Esophagus squamous epithelium (tissue), 5 donors: ENCODE measurements around the gene SUMO3. TPM values are rescaled to one million over a fixed set of nuclear protein-coding genes. Genes with fewer than 3 reads are reported as not detected.
A peak's percentile ranks its signal among the peaks of the same experiment; 100 is the strongest.

Source experiments
- DNase-seq: peaks from one replicate; lab custom pipeline; 2025; lab: John Stamatoyannopoulos, UW
- H3K27ac ChIP-seq, 4 donors: fragments of 200-600 bp; sonication (generic); one replicate each; pipeline ENCODE4 v1.5.1; 2016 to 2019; ENCODE audit warnings: mild to moderate bottlenecking in 1 of 4
- H3K27me3 ChIP-seq, 4 donors: fragments of 200-600 bp; sonication (generic); 1 replicate in 3 of 4; 2 replicates in 1 of 4; pipeline versions ENCODE4 v1.5.1 to v1.6.0; 2017 to 2021; ENCODE audit warnings: antibody characterized with exemption in 1 of 4
- H3K36me3 ChIP-seq, 3 donors: fragments of 200-600 bp; sonication (generic); one replicate each; pipeline ENCODE4 v1.5.1; 2016 to 2019
- H3K4me1 ChIP-seq, 3 donors: fragments of 200-600 bp; sonication (generic); one replicate each; pipeline ENCODE4 v1.5.1; 2017 to 2019
- H3K4me3 ChIP-seq, 4 donors: fragments of 200-600 bp; sonication (generic); 1 replicate in 3 of 4; 2 replicates in 1 of 4; pipeline ENCODE4 v1.5.1; 2016 to 2019; ENCODE audit warnings: mild to moderate bottlenecking in 2 of 4, moderate library complexity in 1 of 4
- H3K9me3 ChIP-seq, 3 donors: fragments of 200-600 bp; sonication (generic); one replicate each; pipeline ENCODE4 v1.5.1; 2016 to 2019
- CTCF ChIP-seq, 6 experiments: fragments of 450-650 bp in 4 of 6; fragments of 200-600 bp in 2 of 6; sonication (generic) in 2 of 6; IDR thresholded peaks; one replicate each; pipeline ENCODE4 v1.5.1; 2016 to 2019; ENCODE audit warnings: antibody characterized with exemption in 6 of 6, mild to moderate bottlenecking in 4 of 6, moderate library complexity in 4 of 6
- POLR2A ChIP-seq, 4 donors: fragments of 450-650 bp; IDR thresholded peaks; one replicate each; pipeline ENCODE4 v1.6.1; 2017; ENCODE audit warnings: antibody characterized with exemption in 4 of 4, mild to moderate bottlenecking in 4 of 4, moderate library complexity in 3 of 4
- WGBS, 2 donors: methylation state at CpG; one replicate each; pipeline ENCODE4 v1.1.5; 2018; 5-methylcytosine and 5-hydroxymethylcytosine counted together
- intact Hi-C: fragments of 100-400 bp; cut with DNase I; formaldehyde crosslinking; loops from one replicate; pipeline ENCODE4 v1.15.0; 2022
- total RNA-seq, 4 donors: library from RNA; depleted of rRNA; stranded (reverse); fragments of >200 nt; gene quantifications; one replicate each; pipeline ENCODE4 v1.1.0, GENCODE V29; 2016
- donor health status: DM: yes; HTN: yes; CAD: no.

Gene SUMO3
- total RNA-seq, 4 donors from 2014 or later: 22.9 to 55.0 (median 46.5) TPM

DNA sequence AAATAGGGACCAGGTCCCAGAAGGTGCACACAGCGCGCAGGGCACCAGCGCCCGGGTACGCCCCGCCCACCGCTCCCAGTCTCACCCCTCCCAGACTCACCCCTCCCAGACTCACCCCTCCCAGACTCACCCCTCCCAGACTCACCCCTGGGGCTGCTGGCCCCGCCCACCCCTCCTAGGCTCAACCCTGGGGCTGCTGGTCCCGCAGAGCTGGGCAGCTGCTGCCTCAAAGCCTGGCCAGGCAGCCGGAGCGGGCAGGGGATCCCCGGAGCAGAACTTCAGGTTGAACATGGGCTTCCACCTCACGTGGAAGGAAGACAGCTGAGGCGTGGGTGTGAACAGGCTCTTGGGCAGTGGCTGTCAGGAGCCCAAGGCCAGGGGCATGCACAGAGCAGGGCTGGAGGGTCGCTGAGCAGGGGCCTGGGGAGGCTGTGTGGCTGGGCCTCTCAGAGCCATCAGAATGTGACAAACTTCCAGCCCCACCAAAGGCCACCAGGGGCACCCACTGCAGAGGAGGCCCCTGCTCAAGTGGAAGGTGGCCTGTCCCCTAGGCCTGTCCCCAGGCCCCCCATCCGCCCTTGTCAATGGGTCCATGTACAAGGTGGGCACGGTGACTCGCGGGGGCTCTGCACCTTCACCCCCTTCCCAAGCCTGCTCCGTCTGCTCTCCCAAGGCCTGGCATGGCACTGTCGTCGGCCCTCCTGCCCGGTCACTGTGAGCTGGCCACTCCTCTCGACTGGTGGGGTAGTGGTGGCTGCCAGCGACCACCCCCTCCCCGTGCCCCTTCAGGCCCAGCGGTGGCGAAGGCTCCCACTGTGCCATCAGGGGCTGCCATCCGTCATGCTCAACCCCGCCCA, 20.4 kb upstream of the SUMO3 start:
- Histone ChIP-seq H3K9me3 (no peaks in the 10 kb centered on the region), H3K36me3 (no peaks in the 10 kb centered on the region), H3K27me3 (peaks cover 0 to 37% (median 0%) of the 10 kb centered on the region in 4 donors), H3K4me1 (peaks cover 0 to 19% (median 6%) of the 10 kb centered on the region in 3 donors), H3K27ac (no peak overlapping the region), H3K4me3 (no peak overlapping the region)
- 78 to 95% methylated on average over 4 to 11 of the region's 30 CpGs for WGBS, 2 donors
- TF ChIP-seq CTCF (IDR thresholded peaks at IDR 0.05) (no peak), POLR2A (IDR thresholded peaks at IDR 0.05) (no peak)
- intact Hi-C loops: no loop called here
- DNase-seq: no peak

DNA sequence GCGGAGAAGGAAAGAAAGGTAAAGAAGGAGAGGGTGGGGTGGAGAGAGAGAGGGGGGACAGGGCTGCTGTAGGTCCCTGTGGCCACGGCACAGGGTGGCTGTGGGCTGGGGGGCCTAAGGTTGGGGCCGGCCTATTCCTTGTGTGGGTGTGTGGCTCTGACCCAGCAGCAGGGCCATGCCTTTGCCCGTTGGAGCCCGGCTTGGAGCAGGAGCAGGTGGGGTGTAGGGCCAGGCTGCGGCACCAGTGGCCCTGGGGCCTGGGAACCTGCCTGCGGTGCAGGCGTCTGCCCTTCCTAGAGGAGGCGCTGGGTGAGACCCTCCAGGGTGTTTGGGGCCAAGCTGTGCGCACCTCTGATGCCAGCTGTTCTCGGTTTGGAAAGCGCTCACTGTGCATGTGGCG, 19.7 kb upstream of the SUMO3 start:
- Histone ChIP-seq H3K4me1 (peaks cover 0 to 19% (median 6%) of the 10 kb centered on the region in 3 donors), H3K9me3 (no peaks in the 10 kb centered on the region), H3K4me3 (no peak overlapping the region), H3K36me3 (no peaks in the 10 kb centered on the region), H3K27me3 (peaks cover 0 to 30% (median 0%) of the 10 kb centered on the region in 4 donors), H3K27ac (no peak overlapping the region)
- WGBS, 2 donors: 78 to 91% methylated on average over 4 to 5 of the region's 13 CpGs
- no peak for TF ChIP-seq POLR2A (IDR thresholded peaks at IDR 0.05)
- TF ChIP-seq CTCF (IDR thresholded peaks at IDR 0.05): no peak
- DNase-seq: no peak
- intact Hi-C loops: no loop called here

- 44 to 87% methylated on average over 4 to 12 of the region's 37 CpGs for WGBS, 2 donors
- intact Hi-C loops: no loop called here
- no peak for DNase-seq
Observed at GRCh38 chr21:44836666-44837471, 19.0 kb upstream of the SUMO3 start.

GRCh38 chr21:44836349-44836665, 18.4 kb upstream of the SUMO3 start:
- no peak for DNase-seq
- Histone ChIP-seq H3K36me3 (no peaks in the 10 kb centered on the region), H3K4me3 (no peak overlapping the region), H3K27me3 (peaks cover 0 to 18% (median 0%) of the 10 kb centered on the region in 4 donors), H3K4me1 (peaks cover 0 to 19% (median 6%) of the 10 kb centered on the region in 3 donors), H3K27ac (no peak overlapping the region), H3K9me3 (no peaks in the 10 kb centered on the region)
- no peak for TF ChIP-seq POLR2A (IDR thresholded peaks at IDR 0.05)
- TF ChIP-seq CTCF (IDR thresholded peaks at IDR 0.05): no peak
- no CpG with 5 or more reads among the region's 3 CpGs for WGBS, 2 donors
- intact Hi-C loops: no loop called here

More at GRCh38 chr21:44836666-44837471, 19.0 kb upstream of the SUMO3 start:
- Histone ChIP-seq H3K27me3 (peaks cover 0 to 23% (median 0%) of the 10 kb centered on the region in 4 donors), H3K9me3 (no peaks in the 10 kb centered on the region), H3K4me1 (peaks cover 0 to 19% (median 6%) of the 10 kb centered on the region in 3 donors), H3K27ac (no peak overlapping the region), H3K36me3 (no peaks in the 10 kb centered on the region), H3K4me3 (no peak overlapping the region)
- TF ChIP-seq POLR2A (IDR thresholded peaks at IDR 0.05) (no peak), CTCF (IDR thresholded peaks at IDR 0.05) (peak in 1 of 6 experiments; percentile 25)

DNA sequence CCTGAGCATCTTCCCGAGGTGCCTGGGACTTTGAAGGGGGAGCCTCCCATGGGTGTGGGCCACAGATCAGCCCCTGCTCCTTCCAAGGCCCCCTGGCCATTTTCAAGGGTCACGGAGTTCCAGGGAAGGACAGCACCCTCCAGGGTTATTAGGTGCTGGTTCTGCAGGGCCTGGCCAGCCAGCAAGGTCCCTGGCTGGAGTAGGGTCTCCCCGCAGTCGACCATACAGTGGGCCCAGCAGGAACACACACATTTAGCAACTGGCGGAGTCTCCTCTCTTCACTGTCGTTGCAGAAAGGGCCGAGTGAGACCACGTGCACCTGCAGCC, 17.7 kb upstream of the SUMO3 start:
- Histone ChIP-seq H3K4me1 (peaks cover 0 to 19% (median 6%) of the 10 kb centered on the region in 3 donors), H3K36me3 (no peaks in the 10 kb centered on the region), H3K4me3 (no peak overlapping the region), H3K9me3 (no peaks in the 10 kb centered on the region), H3K27me3 (peaks cover 0 to 11% (median 0%) of the 10 kb centered on the region in 4 donors), H3K27ac (no peak overlapping the region)
- no peak for TF ChIP-seq POLR2A (IDR thresholded peaks at IDR 0.05)
- 70% methylated on average over 2 of the region's 8 CpGs; no CpG with 5 or more reads in 1 of the 2 donors for WGBS, 2 donors
- intact Hi-C loops: no loop called here
- no peak for DNase-seq
